ENCODE measurements around the gene IFNGR1. TPM values are rescaled to one million over a fixed set of nuclear protein-coding genes. Genes with fewer than 3 reads are reported as not detected.

Gene IFNGR1
- total RNA-seq, 1 experiment from 2014 or later = 27.1 TPM

GRCh38 chr6:137213331-137213740 lies 5.8 kb downstream of the IFNGR1 start:
- Histone ChIP-seq H3K4me2 (ENCODE audit: low read length) (no peak overlapping the region), H3K36me3 (ENCODE audit: control insufficient read depth in 1 of 2, insufficient read depth in 2 of 2, low read length in 2 of 2) (0 out of 4 replicates have a peak, but pooled peaks cover 0 to 3% of the 10 kb centered on the region in 2 experiments), H3K4me1 (ENCODE audit: control insufficient read depth in 1 of 2, insufficient read depth in 2 of 2, low read length in 2 of 2) (peaks cover 3 to 10% of the 10 kb centered on the region in 2 experiments; a peak in 3 of 4 replicates), H3K4me3 (replicated peaks in 1 of 2; ENCODE audit: low read depth in 1 of 2, low read length in 2 of 2) (no peak overlapping the region), H3K9me3 (ENCODE audit: control insufficient read depth in 1 of 2, insufficient read depth in 1 of 2, low read depth in 1 of 2, low read length in 2 of 2) (no peaks in the 10 kb centered on the region), H3K27me3 (ENCODE audit: insufficient read depth, low read length) (no peaks in the 10 kb centered on the region), H3K9ac (ENCODE audit: low read length) (no peak overlapping the region), H3K27ac (ENCODE audit: low read depth, low read length) (no peak overlapping the region), H3K79me2 (ENCODE audit: insufficient read depth, low read length) (peaks cover 87% of the 10 kb centered on the region), H3K9me2 (ENCODE audit: insufficient read depth) (no peaks in the 10 kb centered on the region), H4K20me1 (ENCODE audit: insufficient read depth) (no peaks in the 10 kb centered on the region), H2AFZ (ENCODE audit: low read depth, low read length, poor library complexity, severe bottlenecking) (no peak overlapping the region)
- RAD21 ChIA-PET (ENCODE audit: low non-redundant PET in 1 of 2, low total read pairs in 2 of 2, uncharacterized antibody in 2 of 2, unreplicated experiment in 2 of 2) = no interaction called here
- intact Hi-C loops (cut with micrococcal nuclease) = no loop called here
- no peak for TF ChIP-seq ELF1 (IDR thresholded peaks at IDR 0.05; ENCODE audit: borderline replicate concordance, low read depth)
- DNase-seq (ENCODE audit: low read depth, low spot score) (no peak), ATAC-seq (no peak)
- CTCF ChIA-PET = no interaction called here
- BruUV-seq (replicated peaks) = no TSS peak
- POLR2A ChIA-PET = no interaction called here

DNA sequence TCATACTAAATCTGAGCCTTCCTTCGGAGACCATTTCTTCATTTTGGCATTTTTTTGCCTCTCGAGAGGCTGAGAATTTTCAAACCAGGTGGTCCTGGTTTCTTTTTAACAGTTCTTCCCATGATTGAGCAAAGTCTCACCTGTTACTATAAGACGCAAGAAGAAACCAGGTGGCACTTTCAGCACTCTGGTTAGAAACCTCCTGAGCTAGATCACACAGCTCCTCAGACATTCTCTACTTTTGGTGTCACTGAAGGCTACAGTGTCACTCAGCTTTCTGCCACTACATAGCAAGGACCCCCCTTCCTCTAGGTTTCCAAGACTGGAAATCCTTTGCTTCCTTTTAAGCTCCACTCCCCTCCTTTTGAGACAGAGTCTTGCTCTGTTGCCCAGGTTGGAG lies 7.3 kb downstream of the IFNGR1 start:
- Histone ChIP-seq H3K27me3 (ENCODE audit: insufficient read depth, low read length) (no peaks in the 10 kb centered on the region), H2AFZ (ENCODE audit: low read depth, low read length, poor library complexity, severe bottlenecking) (no peak overlapping the region), H3K27ac (ENCODE audit: low read depth, low read length) (no peak overlapping the region), H3K9me2 (ENCODE audit: insufficient read depth) (no peaks in the 10 kb centered on the region), H3K9me3 (ENCODE audit: control insufficient read depth in 1 of 2, insufficient read depth in 1 of 2, low read depth in 1 of 2, low read length in 2 of 2) (no peaks in the 10 kb centered on the region), H3K9ac (ENCODE audit: low read length) (no peak overlapping the region), H3K36me3 (ENCODE audit: control insufficient read depth in 1 of 2, insufficient read depth in 2 of 2, low read length in 2 of 2) (0 out of 4 replicates have a peak, but pooled peaks cover 0 to 3% of the 10 kb centered on the region in 2 experiments), H3K79me2 (ENCODE audit: insufficient read depth, low read length) (peaks cover 75% of the 10 kb centered on the region), H3K4me3 (replicated peaks in 1 of 2; ENCODE audit: low read depth in 1 of 2, low read length in 2 of 2) (no peak overlapping the region), H4K20me1 (ENCODE audit: insufficient read depth) (no peaks in the 10 kb centered on the region), H3K4me1 (ENCODE audit: control insufficient read depth in 1 of 2, insufficient read depth in 2 of 2, low read length in 2 of 2) (no peaks in the 10 kb centered on the region), H3K4me2 (ENCODE audit: low read length) (no peak overlapping the region)
- no TSS peak for BruUV-seq (replicated peaks)
- no peak for DNase-seq (ENCODE audit: low read depth, low spot score)
- ChIA-PET CTCF (no interaction called here), RAD21 (ENCODE audit: low non-redundant PET in 1 of 2, low total read pairs in 2 of 2, uncharacterized antibody in 2 of 2, unreplicated experiment in 2 of 2) (no interaction called here), POLR2A (no interaction called here)
- no peak for ATAC-seq
- intact Hi-C loops (cut with micrococcal nuclease) = no loop called here
- no peak for TF ChIP-seq TCF7L2 (IDR thresholded peaks at IDR 0.05; ENCODE audit: borderline replicate concordance, extremely low read depth, insufficient read depth, insufficient read length)
- no peak for TF ChIP-seq SIN3A (IDR thresholded peaks at IDR 0.05; ENCODE audit: low read depth)
- no peak for TF ChIP-seq EZH2 (IDR thresholded peaks at IDR 0.05)
- TF ChIP-seq POLR2A (IDR thresholded peaks at IDR 0.05; ENCODE audit: borderline replicate concordance, extremely low read depth, insufficient read depth, insufficient read length) = no peak
- TF ChIP-seq ZNF274 (IDR thresholded peaks at IDR 0.05; ENCODE audit: low read depth, low read length) = no peak
- TF ChIP-seq JUND (IDR thresholded peaks at IDR 0.05) = no peak
- TF ChIP-seq, protein P1, sequence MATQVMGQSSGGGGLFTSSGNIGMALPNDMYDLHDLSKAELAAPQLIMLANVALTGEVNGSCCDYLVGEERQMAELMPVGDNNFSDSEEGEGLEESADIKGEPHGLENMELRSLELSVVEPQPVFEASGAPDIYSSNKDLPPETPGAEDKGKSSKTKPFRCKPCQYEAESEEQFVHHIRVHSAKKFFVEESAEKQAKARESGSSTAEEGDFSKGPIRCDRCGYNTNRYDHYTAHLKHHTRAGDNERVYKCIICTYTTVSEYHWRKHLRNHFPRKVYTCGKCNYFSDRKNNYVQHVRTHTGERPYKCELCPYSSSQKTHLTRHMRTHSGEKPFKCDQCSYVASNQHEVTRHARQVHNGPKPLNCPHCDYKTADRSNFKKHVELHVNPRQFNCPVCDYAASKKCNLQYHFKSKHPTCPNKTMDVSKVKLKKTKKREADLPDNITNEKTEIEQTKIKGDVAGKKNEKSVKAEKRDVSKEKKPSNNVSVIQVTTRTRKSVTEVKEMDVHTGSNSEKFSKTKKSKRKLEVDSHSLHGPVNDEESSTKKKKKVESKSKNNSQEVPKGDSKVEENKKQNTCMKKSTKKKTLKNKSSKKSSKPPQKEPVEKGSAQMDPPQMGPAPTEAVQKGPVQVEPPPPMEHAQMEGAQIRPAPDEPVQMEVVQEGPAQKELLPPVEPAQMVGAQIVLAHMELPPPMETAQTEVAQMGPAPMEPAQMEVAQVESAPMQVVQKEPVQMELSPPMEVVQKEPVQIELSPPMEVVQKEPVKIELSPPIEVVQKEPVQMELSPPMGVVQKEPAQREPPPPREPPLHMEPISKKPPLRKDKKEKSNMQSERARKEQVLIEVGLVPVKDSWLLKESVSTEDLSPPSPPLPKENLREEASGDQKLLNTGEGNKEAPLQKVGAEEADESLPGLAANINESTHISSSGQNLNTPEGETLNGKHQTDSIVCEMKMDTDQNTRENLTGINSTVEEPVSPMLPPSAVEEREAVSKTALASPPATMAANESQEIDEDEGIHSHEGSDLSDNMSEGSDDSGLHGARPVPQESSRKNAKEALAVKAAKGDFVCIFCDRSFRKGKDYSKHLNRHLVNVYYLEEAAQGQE (IDR thresholded peaks at IDR 0.05; ENCODE audit: low read depth) = no peak
- no peak for TF ChIP-seq ZBTB33 (IDR thresholded peaks at IDR 0.05; ENCODE audit: extremely low read depth, insufficient replicate concordance, low read length)
- no peak for TF ChIP-seq CBX3 (IDR thresholded peaks at IDR 0.05; ENCODE audit: low read depth)
- TF ChIP-seq, protein P2, sequence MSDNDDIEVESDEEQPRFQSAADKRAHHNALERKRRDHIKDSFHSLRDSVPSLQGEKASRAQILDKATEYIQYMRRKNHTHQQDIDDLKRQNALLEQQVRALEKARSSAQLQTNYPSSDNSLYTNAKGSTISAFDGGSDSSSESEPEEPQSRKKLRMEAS (IDR thresholded peaks at IDR 0.05) = no peak
- no peak for TF ChIP-seq FOSL1 (IDR thresholded peaks at IDR 0.05; ENCODE audit: low read depth)
- TF ChIP-seq, protein P3, sequence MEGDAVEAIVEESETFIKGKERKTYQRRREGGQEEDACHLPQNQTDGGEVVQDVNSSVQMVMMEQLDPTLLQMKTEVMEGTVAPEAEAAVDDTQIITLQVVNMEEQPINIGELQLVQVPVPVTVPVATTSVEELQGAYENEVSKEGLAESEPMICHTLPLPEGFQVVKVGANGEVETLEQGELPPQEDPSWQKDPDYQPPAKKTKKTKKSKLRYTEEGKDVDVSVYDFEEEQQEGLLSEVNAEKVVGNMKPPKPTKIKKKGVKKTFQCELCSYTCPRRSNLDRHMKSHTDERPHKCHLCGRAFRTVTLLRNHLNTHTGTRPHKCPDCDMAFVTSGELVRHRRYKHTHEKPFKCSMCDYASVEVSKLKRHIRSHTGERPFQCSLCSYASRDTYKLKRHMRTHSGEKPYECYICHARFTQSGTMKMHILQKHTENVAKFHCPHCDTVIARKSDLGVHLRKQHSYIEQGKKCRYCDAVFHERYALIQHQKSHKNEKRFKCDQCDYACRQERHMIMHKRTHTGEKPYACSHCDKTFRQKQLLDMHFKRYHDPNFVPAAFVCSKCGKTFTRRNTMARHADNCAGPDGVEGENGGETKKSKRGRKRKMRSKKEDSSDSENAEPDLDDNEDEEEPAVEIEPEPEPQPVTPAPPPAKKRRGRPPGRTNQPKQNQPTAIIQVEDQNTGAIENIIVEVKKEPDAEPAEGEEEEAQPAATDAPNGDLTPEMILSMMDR (IDR thresholded peaks at IDR 0.05 in 2 of 3, conservative IDR thresholded peaks at IDR 0.05 in 1 of 3; ENCODE audit: borderline replicate concordance in 1 of 3, insufficient read depth in 1 of 3, low read depth in 2 of 3, low read length in 2 of 3) = no peak
- no peak for TF ChIP-seq RAD21 (IDR thresholded peaks at IDR 0.05; ENCODE audit: low read depth)

Data from HCT116 (cell line).